GM20431 (cell line): Measurements from ENCODE around the gene CFAP58.

Experiments
- in situ Hi-C: fragments of 300-500 bp; cut with MseI, MboI; formaldehyde crosslinking; loops from one replicate; pipeline ENCODE4 v1.15.0; 2020; ENCODE audit warnings: low sequenced_read_pairs; ENCODE audit not compliant: unreplicated experiment

Gene CFAP58

DNA sequence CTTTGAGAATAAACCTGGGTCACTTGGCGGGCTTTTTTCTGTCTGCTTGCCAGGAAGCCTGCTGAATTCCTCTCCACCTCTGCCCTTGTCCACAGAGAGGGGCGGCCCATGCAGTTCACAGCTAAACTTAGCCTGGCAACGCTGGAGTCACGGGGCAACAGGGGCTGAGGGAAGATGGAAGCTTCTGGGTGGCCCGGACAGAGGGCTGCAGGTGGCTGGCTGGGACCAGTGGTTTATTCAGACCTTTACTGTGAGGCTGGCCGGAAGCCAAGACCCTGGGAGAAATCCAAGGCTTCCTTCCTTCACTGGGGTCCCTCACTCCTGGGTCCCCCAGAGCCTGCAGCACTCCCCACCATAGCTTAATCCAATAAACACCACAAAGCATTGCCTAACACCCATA is 32.4 kb upstream of the CFAP58 start:
- in situ Hi-C loops = no loop called here

DNA sequence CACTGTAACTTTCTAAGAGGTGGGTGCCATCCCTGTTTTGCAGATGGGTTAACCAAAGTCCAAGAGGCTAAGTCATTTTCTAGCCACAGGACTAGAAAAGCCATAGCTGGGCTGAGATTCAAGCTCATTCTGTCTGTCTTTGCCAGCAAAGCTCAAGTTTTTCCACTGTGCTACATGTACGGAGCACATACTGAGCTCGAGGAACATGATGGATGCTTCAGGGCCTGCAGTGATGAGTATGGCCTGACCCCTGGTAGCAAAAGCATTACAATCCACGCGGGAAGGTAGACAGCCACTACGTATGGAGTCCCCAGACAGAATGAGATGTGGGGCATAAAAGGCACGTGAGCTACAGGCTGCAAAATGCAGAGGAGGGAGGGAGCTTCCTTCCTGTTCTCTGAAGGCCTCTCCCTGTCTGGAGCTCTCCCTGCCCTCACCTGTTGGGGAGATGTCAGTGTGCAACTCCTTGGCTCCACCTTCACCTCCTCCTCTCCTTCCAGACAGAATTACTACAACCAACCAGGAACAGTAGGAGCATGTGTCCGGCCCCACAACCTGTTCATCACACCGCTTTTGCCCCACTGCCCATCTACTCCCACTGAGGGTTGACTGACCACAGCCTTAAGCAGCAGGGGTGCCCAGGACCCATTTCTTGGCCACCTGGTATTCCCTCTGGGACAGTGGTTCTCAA is 31.8 kb upstream of the CFAP58 start:
- in situ Hi-C loops = no loop called here

DNA sequence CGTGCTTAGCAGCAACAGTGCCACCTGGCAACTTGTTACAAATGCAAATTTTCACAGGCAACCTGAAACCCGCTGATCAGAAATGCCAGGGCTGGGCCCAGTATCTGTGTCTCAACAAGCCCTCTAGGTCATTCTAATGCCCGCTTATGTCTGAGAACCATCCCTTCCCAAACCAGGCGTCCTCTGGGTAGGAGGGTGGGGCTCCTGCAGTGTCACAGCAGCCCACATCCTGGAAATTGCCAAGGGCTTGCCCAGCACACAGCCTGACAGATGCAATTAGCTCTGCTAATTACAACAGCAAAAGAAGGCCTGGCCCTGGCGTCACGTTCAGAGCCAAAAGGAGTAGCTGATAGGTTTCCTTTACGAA is 31.2 kb upstream of the CFAP58 start:
- in situ Hi-C loops = no loop called here

DNA sequence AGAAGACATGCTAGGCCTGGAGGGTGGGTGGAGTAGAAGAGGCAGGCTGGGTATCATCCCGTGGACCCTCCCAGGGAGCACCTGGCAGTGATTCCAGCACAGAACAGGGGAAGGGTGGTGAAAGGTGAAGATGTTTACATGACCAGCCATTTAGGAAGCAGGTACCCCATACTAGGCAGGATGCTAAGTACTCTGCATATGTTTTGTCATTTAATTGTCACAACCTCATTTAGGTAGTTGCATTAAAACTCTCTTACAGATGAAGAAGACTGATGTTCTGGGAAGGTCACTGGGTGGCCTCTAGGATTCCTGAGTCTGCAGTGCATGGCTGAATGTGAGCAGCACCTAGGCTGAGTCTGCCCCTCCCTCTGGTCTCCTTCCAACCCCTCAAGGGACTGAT is 30.5 kb upstream of the CFAP58 start:
- in situ Hi-C loops = no loop called here

DNA sequence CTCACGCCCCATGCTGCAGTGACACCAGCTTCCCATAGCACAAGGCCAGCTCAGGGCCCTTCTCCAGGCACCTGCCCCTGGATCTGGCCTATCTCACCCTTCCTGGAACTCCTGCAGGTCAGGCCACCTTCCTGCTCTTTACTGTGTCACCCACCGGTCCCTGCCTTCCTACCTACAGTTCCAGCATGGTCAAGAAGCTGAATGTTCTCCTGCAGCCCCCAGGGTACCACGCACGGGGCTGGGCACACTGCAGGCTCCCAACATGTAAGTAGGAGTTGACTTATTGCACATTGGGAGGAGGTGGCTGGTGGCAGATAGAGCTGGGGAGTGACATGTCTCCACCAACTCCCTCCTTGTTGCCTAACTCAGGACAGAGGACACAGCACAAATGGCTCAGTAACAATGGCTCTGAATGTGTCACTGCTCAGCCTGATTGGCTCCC is 29.9 kb upstream of the CFAP58 start:
- in situ Hi-C loops = no loop called here

DNA sequence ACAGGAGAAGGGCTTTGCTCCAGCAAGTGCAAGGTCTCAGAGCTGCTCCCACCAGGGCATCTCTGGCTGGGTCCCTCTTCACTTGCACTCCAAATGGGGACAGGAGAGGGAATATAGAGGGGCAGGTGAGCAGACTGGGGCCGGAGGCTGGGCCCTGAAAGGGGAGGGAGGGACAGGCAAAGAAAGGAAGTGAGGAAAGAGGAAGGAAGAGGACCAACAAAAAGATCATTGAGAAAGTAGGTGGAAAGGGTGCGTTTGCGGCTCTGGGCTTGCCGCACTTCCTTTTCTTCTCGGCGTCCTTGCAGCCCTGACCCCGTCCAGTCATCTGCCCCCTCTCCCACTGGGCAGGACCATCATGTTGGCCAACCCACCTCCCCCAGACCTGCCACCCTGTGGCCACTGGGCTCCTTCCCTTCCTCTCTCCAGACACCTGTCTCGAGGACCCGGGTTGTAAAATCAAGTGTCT is 29.4 kb upstream of the CFAP58 start:
- in situ Hi-C loops = no loop called here

DNA sequence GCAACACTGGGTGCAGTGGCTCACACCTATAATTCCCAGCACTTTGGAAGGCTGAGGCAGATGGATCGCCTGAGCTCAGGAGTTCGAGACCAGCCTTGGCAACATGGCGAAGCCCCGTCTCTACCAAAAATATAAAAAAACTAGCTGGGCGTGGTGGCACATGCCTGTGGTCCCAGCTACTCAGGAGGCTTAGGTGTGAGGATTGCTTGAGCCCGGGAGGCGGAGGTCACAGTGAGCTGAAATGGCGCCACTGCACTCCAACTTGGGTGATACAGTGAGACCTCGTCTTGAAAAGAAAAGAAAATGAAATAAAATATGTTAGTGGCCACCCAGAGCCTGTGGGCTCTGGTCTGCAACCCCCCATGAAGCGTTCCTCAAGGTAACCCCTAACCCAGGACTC is 28.7 kb upstream of the CFAP58 start:
- in situ Hi-C loops = no loop called here

DNA sequence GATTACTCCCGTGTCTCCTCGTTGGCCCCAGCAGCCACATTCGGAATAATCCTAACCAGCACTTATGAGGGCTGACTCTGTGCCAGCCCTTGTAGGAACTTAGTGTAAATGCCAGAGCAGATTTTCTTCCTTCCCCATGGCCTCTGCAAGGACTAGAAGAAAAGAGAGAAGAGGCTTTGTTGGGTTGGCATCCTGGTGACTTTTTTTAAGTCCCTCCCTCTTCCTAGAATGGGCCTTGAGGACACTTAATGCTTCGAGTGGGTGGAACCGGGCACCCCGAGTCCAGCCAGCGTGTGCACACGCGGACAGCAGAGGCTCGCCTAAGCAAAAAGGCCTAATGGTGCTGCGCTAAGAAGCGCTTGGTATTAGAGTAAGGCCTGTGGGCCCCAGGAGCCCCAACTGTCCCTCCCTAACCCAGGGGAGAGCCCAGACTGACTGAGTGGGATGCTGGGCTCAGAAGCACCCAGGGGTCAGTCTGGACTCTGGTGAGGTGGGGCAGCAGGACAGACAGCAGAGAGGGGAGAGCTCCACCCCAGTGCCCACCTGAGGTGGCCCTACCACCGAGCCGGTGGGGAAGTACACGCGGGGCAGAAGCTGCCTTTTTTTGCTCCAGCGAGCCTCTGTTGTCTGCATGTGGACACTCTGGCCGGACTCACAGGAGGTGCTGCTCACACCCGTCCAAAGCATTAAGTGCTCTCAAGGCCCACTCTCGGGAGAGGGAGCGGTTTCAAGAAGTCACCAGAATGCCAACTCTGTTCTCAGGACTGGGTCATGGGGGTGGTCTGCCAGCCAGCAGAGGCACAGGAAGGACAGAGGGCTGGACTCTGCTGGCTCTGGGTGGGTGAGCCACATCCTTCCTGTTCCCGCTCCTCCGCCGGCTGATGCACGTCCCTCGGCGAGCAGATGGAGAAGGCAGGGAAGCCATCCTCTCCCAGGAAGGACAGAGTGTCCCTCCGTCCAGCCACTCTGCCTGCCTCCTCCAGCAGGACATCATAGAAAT is 27.9 kb upstream of the CFAP58 start:
- in situ Hi-C loops = no loop called here

DNA sequence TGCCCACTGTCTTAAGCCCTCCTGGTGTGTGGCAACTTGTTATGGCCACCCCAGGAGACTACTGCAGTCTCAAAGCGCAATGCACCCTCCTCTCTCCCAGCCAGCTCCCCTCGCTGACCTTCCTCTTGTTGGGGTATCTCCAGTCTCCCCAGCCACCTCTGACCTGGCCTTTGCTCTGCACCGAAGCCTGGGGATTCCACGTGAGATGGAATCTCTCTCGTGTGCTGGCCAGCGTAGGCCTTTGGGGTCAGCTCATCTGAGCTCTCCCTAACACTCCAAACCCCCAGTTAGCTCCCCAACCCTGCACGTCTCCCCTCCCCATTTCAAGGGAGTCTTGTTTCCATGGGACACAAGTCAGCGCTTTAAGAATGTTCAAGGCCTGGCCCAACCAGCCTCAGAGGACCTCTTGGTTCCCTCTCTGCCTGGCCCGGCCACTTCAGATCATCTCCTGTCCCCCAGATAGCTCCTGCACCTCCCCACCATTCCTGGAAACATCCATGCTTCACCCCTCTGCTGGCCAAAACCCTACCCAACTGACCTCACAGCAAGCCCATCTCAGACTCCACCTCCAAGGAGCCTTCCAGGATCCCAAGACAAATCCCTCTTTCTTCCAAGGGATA is 26.5 kb upstream of the CFAP58 start:
- in situ Hi-C loops = no loop called here

DNA sequence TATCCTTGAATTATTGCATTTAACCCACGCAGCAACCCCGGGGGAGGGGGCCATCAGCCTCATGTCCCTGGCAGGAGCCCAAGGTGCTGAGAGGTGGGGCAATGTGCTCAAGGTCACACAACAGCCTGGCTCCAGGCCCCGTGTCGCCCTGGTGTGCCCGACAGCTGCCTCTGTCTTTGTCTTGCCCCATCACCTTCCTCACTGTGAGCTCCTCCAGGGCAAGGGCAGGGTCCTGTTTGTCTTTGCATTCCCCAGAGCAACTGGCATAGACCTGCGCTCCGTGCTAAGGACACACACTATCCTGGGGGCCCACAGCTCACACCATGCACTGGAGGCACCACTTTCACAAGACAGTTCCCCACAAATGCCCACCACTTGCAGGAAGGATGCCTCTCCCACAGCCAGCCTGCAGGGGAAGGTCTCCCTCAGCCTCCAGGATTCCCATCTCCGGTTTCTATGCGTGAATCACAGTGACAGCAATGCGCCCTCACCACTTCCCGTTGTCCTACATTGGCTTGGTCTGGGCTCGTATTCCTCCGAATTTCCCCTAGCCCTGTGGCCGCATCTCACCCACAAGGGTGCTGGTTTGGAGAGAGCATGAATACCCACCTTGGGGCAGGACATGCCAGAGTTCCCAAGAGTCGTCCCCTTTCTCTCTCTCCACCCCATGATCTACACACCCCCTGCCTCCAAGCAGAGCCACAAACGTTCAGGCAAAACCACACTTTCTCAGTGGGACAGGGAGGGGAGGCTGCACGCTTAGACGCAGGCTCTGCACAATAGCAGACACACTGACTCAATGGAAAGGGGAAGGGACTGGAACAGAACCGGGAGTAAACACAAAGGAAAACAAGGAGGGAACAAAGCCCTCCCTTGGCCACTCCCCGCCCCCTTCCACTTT is 25.6 kb upstream of the CFAP58 start:
- in situ Hi-C loops = no loop called here

DNA sequence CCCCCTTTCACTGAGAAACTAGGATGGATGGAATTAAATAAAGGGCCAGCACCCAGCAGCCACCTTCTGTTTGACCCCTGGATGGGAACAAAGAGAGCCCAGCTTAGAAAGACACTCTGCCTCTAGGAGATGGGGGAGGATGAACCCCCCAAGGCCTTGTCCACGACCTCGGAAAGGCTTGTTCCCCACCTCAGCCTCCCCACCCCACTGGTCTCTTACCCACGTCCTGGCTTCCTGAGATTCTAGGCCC is 25.1 kb upstream of the CFAP58 start:
- in situ Hi-C loops = no loop called here

DNA sequence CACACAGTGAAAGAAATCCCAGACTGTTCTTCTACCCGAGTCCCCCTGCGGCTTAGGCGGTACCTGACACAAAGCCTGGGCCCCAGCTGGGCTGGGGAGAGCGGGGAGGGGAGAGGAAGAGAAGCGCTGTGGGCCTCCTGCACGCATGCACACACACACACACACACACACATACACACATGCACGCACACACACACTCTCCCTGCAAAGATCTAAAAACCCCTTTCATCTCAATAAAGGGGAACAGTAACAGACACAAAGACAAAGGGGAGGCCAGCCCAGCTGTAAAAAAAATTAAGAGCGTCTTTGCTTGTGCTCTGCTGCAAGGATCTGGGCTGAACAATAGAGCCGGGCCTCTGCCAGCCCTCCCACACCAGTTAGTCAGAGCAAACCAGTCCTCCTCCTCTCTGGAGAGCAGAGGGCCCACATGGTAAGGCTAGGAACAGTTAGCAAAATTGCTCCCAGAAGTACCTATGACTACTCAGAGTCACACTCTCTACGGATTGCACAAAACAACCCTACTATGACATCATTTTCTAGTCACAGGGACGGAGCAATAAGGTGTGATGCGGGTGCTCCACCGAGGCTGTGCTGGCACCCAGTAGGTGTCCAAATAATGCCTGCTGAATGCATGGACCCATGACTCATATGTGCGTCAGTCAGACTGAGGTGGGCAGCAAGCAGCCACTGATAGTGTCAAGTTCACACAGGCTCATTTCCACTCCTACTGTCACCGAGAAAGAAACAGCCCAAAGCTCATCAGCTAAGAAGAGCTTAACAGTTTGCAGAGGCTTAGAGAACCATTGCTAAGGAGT is 24.5 kb upstream of the CFAP58 start:
- in situ Hi-C loops = no loop called here

DNA sequence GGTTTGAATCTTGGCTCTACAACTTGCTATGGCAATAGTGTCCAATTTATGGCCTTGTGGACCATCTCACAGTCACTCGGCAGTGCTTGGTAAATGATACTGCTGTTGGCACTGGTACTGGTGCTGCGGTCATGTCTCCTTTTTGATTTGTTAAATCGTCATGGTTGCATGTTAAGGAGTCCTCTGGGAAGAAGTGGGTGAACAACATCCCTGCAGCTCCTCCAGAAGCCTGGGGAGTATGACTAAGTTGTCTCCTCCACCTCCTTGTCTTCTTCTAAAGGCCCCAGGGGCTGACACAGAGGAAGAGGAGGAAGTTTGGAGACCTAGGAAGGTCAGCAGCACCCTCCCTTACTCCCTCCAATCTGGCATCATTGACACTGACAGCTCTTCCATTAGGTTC is 23.9 kb upstream of the CFAP58 start:
- in situ Hi-C loops = no loop called here

DNA sequence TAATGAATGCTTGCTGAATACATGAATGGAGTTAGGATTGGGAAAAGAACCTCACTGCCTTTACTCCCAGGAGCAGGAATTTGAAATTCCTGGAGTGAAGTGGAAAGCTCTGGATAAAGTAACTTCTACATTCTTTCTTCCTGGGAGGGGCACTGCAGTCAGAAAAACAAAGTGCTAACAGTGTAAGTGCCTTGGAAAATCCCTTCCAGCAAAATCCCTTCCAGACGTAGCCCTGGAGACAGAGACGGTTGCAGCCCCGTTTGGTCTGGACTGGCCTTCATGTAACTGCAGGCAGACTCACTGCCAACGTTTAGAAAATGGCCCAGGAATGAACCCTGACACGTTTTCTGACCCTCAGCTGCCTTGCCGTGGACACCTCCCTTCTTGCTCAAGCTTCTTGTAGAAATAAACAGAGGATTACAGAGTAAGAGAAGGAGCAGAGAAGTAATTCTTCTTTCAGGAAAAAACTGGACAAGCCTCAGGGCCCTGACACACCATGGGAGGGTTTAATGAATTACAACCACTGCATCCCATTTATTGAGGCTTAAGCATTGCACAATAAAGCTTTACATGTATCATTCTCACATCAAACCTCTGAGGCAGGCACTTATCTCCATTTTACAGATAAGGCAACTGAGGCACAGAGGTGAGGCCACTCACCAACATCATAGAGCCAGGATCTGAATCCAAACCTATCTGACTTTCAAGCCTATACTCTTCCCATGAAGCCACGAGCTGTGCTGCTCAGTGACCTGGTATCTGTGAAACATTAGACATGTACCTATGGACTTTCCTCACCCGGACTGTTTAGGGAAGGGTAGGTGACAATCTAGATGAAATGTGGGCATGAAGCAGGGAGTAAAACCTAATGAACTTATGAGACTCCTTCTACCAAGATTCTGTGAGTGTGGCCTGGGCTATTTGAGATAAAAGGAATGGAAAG is 23.2 kb upstream of the CFAP58 start:
- in situ Hi-C loops = no loop called here

DNA sequence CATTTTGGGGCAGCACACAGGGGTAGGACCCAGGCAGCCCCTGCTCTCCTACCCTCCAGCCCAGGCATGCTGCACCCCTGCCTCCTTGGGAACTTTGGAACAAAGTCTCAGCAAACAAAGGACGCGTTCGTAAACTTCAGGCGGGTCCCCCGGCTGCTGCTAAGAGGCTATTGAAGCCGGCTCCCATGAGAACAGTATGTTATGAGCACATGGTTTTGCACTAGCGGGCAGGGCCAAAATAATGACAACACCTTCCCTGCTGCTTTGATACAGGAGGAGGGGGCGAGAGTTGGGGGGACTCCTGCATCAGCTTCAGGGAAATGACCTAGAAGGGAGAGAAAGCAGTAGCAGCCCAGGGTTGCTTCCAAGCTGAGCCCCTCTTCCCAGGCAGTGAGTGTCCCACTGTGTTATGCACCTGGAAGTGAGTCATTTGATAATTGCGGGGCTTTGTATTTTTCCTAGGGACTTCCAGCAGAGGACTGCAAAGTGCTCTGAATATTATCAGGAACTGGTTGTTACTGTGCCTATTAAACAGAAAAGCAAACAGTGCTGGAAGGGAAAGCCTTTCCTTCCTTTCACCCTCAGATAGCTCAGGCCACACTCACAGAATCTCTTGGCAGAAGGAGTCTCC is 22.3 kb upstream of the CFAP58 start:
- in situ Hi-C loops = no loop called here

DNA sequence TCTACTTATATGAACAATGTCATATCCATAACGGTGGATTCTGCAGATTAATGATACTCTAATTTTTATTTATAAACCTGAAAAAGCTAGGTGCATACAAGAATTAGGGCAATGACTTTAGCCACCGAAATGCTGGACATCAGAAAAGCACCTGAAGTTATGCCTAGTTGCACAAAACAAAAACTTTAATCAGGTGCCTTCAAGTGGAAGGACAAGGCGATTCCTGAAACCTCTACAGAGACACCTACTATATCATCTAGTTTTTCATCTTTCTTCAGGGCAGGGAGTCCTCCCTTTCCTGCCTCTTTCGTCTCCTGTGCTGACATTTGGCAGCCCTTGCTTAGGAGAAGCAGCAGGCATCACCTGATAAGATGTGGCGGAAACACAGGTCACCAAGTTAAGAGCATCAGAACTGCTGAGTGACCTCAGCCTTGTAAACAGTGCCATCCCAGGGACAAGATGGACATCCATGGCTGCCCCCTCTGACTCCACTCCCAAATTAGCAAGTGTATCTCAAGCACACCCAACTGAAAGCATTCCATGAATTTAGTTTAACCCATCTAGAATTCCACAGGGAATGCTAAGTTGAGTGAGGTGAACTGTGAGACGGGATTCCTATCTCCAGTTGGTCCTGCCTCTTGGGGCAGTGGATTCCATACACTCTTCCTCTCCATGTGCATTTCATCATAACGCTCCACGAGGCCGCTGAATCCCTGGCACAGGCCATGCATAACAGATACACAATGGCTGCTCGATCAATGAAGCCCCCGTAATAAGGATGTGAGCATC is 21.2 kb upstream of the CFAP58 start:
- in situ Hi-C loops = no loop called here
